Smooth muscle cell (in vitro differentiated cells): Measurements from ENCODE around the gene USB1. TPM values are rescaled to one million over a fixed set of nuclear protein-coding genes. Genes with fewer than 3 reads are reported as not detected.

Experiments
- DNase-seq: peaks from one replicate; lab custom pipeline; 2025; ENCODE audit not compliant: unreplicated experiment; lab: John Stamatoyannopoulos, UW
- H2AFZ ChIP-seq: fragments of 200-600 bp; sonication (generic); 2 replicates; pipeline ENCODE4 v1.6.0; 2016; ENCODE audit warnings: antibody characterized with exemption, low read depth, mild to moderate bottlenecking
- H3F3A ChIP-seq: fragments of 200-600 bp; sonication (generic); 2 replicates; pipeline ENCODE4 v1.6.0; 2017; ENCODE audit warnings: antibody characterized with exemption, low read depth
- H3K27ac ChIP-seq: fragments of 200-600 bp; sonication (generic); 2 replicates; pipeline ENCODE4 v1.5.1; 2016; ENCODE audit warnings: low read depth, mild to moderate bottlenecking
- H3K27me3 ChIP-seq: fragments of 200-600 bp; sonication (generic); 2 replicates; pipeline ENCODE4 v1.6.1; 2016; ENCODE audit warnings: low read depth, mild to moderate bottlenecking
- H3K36me3 ChIP-seq: fragments of 200-600 bp; sonication (generic); 2 replicates; pipeline ENCODE4 v1.5.1; 2016; ENCODE audit warnings: low read depth
- H3K4me1 ChIP-seq: fragments of 200-600 bp; sonication (generic); 2 replicates; pipeline ENCODE4 v1.5.1; 2016; ENCODE audit warnings: low read depth
- H3K4me2 ChIP-seq: fragments of 200-600 bp; sonication (generic); 2 replicates; pipeline ENCODE4 v1.6.0; 2016; ENCODE audit warnings: mild to moderate bottlenecking
- H3K4me3 ChIP-seq: fragments of 200-600 bp; sonication (generic); 2 replicates; pipeline ENCODE4 v1.5.1; 2016; ENCODE audit warnings: mild to moderate bottlenecking
- H3K79me2 ChIP-seq: fragments of 200-600 bp; sonication (generic); 2 replicates; pipeline ENCODE4 v1.6.0; 2016; ENCODE audit warnings: low read depth, mild to moderate bottlenecking
- H3K9ac ChIP-seq: fragments of 200-600 bp; sonication (generic); 2 replicates; pipeline ENCODE4 v1.6.0; 2016; ENCODE audit warnings: low read depth
- H3K9me3 ChIP-seq: fragments of 200-600 bp; sonication (generic); replicated peaks from 2 replicates; pipeline ENCODE4 v1.5.1; 2016; ENCODE audit warnings: low read depth
- H4K20me1 ChIP-seq: fragments of 200-600 bp; sonication (generic); 2 replicates; pipeline ENCODE4 v1.6.0; 2016; ENCODE audit warnings: low read depth
- CTCF ChIP-seq: fragments of 200-600 bp; sonication (generic); IDR thresholded peaks from 2 replicates; pipeline ENCODE4 v1.5.1; 2017; ENCODE audit warnings: borderline replicate concordance, mild to moderate bottlenecking, antibody characterized with exemption; ENCODE audit not compliant: insufficient read depth, poor library complexity, severe bottlenecking
- WGBS: methylation state at CpG from one replicate; pipeline ENCODE4 v1.1.7; 2016; ENCODE audit warnings: low lambda C conversion rate; 5-methylcytosine and 5-hydroxymethylcytosine counted together
- polyA plus RNA-seq: library from polyadenylated mRNA; unstranded; fragments of >200 nt; fragmentation: Nextera tagmentation; extraction: Ambion mirVana; gene quantifications from 2 replicates; pipeline ENCODE4 v1.2.1, GENCODE V29; 2016
- total RNA-seq: library from RNA; depleted of rRNA; stranded (reverse); fragments of >200 nt; gene quantifications from 2 replicates; pipeline ENCODE4 v1.2.3, GENCODE V29; 2014

The USB1 gene
- total and polyA plus RNA-seq, 2 experiments from 2014 or later, result 26.9 to 56.6 TPM

- no peaks in the 10 kb centered on the region for H3K9me3 ChIP-seq
- H3K27ac ChIP-seq, result no peak overlapping the region
- H3K4me3 ChIP-seq, result no peak overlapping the region
- H3K27me3 ChIP-seq, result no peaks in the 10 kb centered on the region
- H3K9ac ChIP-seq, result no peak overlapping the region
- WGBS, result 78% methylated on average over 9 of the region's 9 CpGs
- no peak for DNase-seq
- no peaks in the 10 kb centered on the region for H4K20me1 ChIP-seq
- no peaks in the 10 kb centered on the region for H3K4me1 ChIP-seq
- no peaks in the 10 kb centered on the region for H3K36me3 ChIP-seq
- no peak overlapping the region for H2AFZ ChIP-seq
- H3F3A ChIP-seq, result no peaks in the 10 kb centered on the region
- TF ChIP-seq CTCF, result no peak
- H3K79me2 ChIP-seq, result no peaks in the 10 kb centered on the region
- H3K4me2 ChIP-seq, result no peak overlapping the region
Observed at GRCh38 chr16:57962756-57963155, 38.5 kb upstream of the USB1 start.

- no peaks in the 10 kb centered on the region for H3F3A ChIP-seq
- H3K79me2 ChIP-seq, result no peaks in the 10 kb centered on the region
- no peaks in the 10 kb centered on the region for H3K36me3 ChIP-seq
- H4K20me1 ChIP-seq, result no peaks in the 10 kb centered on the region
- no peak overlapping the region for H3K27ac ChIP-seq
- H3K4me2 ChIP-seq, result no peak overlapping the region
- no peak overlapping the region for H2AFZ ChIP-seq
- H3K27me3 ChIP-seq, result no peaks in the 10 kb centered on the region
- H3K9ac ChIP-seq, result no peak overlapping the region
- no peak for TF ChIP-seq CTCF
- no peak overlapping the region for H3K4me3 ChIP-seq
- H3K4me1 ChIP-seq, result no peaks in the 10 kb centered on the region
- 78% methylated on average over 10 of the region's 10 CpGs for WGBS
- no peak for DNase-seq
- H3K9me3 ChIP-seq, result no peaks in the 10 kb centered on the region
Observed at GRCh38 chr16:57964157-57964700, 37.0 kb upstream of the USB1 start.

GRCh38 chr16:57966204-57966771, 34.9 kb upstream of the USB1 start:
- Histone ChIP-seq H3F3A (no peaks in the 10 kb centered on the region), H4K20me1 (no peaks in the 10 kb centered on the region), H3K4me1 (no peaks in the 10 kb centered on the region), H3K9me3 (no peaks in the 10 kb centered on the region), H3K27ac (no peak overlapping the region), H3K79me2 (no peaks in the 10 kb centered on the region), H3K4me2 (no peak overlapping the region), H3K9ac (no peak overlapping the region), H3K36me3 (no peaks in the 10 kb centered on the region), H2AFZ (no peak overlapping the region), H3K27me3 (no peaks in the 10 kb centered on the region), H3K4me3 (no peak overlapping the region)
- TF ChIP-seq CTCF, result no peak
- 73% methylated on average over 4 of the region's 4 CpGs for WGBS
- no peak for DNase-seq

GRCh38 chr16:57966986-57967385, 34.2 kb upstream of the USB1 start:
- DNase-seq, result no peak
- Histone ChIP-seq H3K9ac (no peak overlapping the region), H3K36me3 (no peaks in the 10 kb centered on the region), H3F3A (no peaks in the 10 kb centered on the region), H4K20me1 (no peaks in the 10 kb centered on the region), H3K4me3 (no peak overlapping the region), H3K4me1 (no peaks in the 10 kb centered on the region), H3K27ac (no peak overlapping the region), H2AFZ (no peak overlapping the region), H3K4me2 (no peak overlapping the region), H3K79me2 (no peaks in the 10 kb centered on the region), H3K27me3 (no peaks in the 10 kb centered on the region), H3K9me3 (no peaks in the 10 kb centered on the region)
- WGBS, result 92% methylated on average over 9 of the region's 9 CpGs
- TF ChIP-seq CTCF, result no peak
